ENCODE measurements around the gene SLC1A3.
"Not testable (repeated sequence)": the region's sequence is repeated elsewhere in the genome, so short reads cannot be mapped to it uniquely, and the experiment has no call there.

SLC1A3 gene

GRCh38 chr5:36584009-36584875 is 22.2 kb upstream of the SLC1A3 start:
- Histone ChIP-seq H3K4me3 (ENCODE audit: low read depth in 1 of 2, low read length in 2 of 2) (no peak overlapping the region), H3K27me3 (ENCODE audit: low read depth, low read length) (no peaks in the 10 kb centered on the region), H3K9me3 (ENCODE audit: control insufficient read depth in 1 of 2, low read length in 2 of 2) (no peaks in the 10 kb centered on the region), H3K4me1 (ENCODE audit: control insufficient read depth in 1 of 2, insufficient read depth in 2 of 2, low read length in 2 of 2) (no peaks in the 10 kb centered on the region), H3K27ac (ENCODE audit: low read length) (no peak overlapping the region), H3K36me3 (ENCODE audit: control insufficient read depth in 1 of 2, insufficient read depth in 2 of 2, low read length in 2 of 2) (no peaks in the 10 kb centered on the region)

DNA sequence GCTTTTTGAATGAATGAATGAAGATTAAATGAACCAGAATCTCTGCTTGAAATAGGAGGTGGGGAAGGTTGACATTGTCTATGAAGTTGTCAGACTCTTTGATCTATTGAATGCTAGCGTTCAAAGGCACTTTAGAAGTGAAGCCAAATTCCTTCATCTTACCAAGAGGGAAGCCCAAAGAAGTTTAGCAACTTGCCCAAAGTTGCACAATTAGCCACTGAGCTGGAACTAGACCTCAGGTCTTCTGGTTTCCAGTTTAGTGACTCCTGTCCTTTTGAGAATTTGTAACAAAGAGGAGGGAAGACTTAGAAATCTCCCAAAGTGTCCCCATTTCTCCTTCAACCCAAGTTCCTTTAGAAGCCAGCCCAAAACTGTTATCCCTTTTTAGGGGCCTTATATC is 20.7 kb upstream of the SLC1A3 start:
- H3K36me3 ChIP-seq (ENCODE audit: control insufficient read depth in 1 of 2, insufficient read depth in 2 of 2, low read length in 2 of 2), result no peaks in the 10 kb centered on the region
- H3K9me3 ChIP-seq (ENCODE audit: control insufficient read depth in 1 of 2, low read length in 2 of 2), result no peaks in the 10 kb centered on the region
- no peak overlapping the region for H3K4me3 ChIP-seq (ENCODE audit: low read depth in 1 of 2, low read length in 2 of 2)
- H3K27ac ChIP-seq (ENCODE audit: low read length), result no peak overlapping the region
- no peaks in the 10 kb centered on the region for H3K27me3 ChIP-seq (ENCODE audit: low read depth, low read length)
- H3K4me1 ChIP-seq (ENCODE audit: control insufficient read depth in 1 of 2, insufficient read depth in 2 of 2, low read length in 2 of 2), result no peaks in the 10 kb centered on the region

DNA sequence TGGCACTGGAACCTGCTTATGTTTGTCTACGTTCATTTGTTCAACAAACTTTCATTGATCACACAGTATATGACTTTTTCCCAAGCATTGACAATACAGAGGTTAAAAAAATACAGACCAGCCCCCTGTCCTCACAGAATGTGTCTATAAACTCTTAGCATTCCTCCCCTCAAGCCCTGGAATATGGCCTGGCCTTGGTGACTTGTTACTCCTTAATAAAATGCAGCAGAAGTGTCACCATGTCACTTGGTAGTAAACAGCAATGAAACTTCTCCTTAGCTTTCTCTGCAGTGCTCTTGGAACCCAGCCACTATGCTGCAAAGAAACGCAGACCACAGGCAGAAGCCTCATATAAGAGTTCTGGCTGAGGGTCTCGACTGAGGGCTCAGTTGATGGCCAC is 19.1 kb upstream of the SLC1A3 start:
- no peaks in the 10 kb centered on the region for H3K36me3 ChIP-seq (ENCODE audit: control insufficient read depth in 1 of 2, insufficient read depth in 2 of 2, low read length in 2 of 2)
- no peaks in the 10 kb centered on the region for H3K9me3 ChIP-seq (ENCODE audit: control insufficient read depth in 1 of 2, low read length in 2 of 2)
- H3K27me3 ChIP-seq (ENCODE audit: low read depth, low read length), result no peaks in the 10 kb centered on the region
- no peaks in the 10 kb centered on the region for H3K4me1 ChIP-seq (ENCODE audit: control insufficient read depth in 1 of 2, insufficient read depth in 2 of 2, low read length in 2 of 2)
- no peak overlapping the region for H3K4me3 ChIP-seq (ENCODE audit: low read depth in 1 of 2, low read length in 2 of 2)
- H3K27ac ChIP-seq (ENCODE audit: low read length), result no peak overlapping the region

- H3K36me3 ChIP-seq (ENCODE audit: control insufficient read depth in 1 of 2, insufficient read depth in 2 of 2, low read length in 2 of 2); H3K9me3 ChIP-seq (ENCODE audit: control insufficient read depth in 1 of 2, low read length in 2 of 2); H3K27me3 ChIP-seq (ENCODE audit: low read depth, low read length); H3K4me3 ChIP-seq (ENCODE audit: low read depth in 1 of 2, low read length in 2 of 2); H3K4me1 ChIP-seq (ENCODE audit: control insufficient read depth in 1 of 2, insufficient read depth in 2 of 2, low read length in 2 of 2); H3K27ac ChIP-seq (ENCODE audit: low read length): not testable (repeated sequence)
These were observed 16.7 kb upstream of the SLC1A3 start for GRCh38 chr5:36589735-36590134.

GRCh38 chr5:36590513-36591286 is 15.7 kb upstream of the SLC1A3 start:
- Histone ChIP-seq H3K4me3 (ENCODE audit: low read depth in 1 of 2, low read length in 2 of 2) (no peak overlapping the region), H3K27ac (ENCODE audit: low read length) (no peak overlapping the region), H3K9me3 (ENCODE audit: control insufficient read depth in 1 of 2, low read length in 2 of 2) (no peaks in the 10 kb centered on the region), H3K36me3 (ENCODE audit: control insufficient read depth in 1 of 2, insufficient read depth in 2 of 2, low read length in 2 of 2) (no peaks in the 10 kb centered on the region), H3K27me3 (ENCODE audit: low read depth, low read length) (no peaks in the 10 kb centered on the region), H3K4me1 (ENCODE audit: control insufficient read depth in 1 of 2, insufficient read depth in 2 of 2, low read length in 2 of 2) (no peaks in the 10 kb centered on the region)

- no peak overlapping the region for H3K27ac ChIP-seq (ENCODE audit: low read length)
- H3K36me3 ChIP-seq (ENCODE audit: control insufficient read depth in 1 of 2, insufficient read depth in 2 of 2, low read length in 2 of 2), result no peaks in the 10 kb centered on the region
- H3K4me3 ChIP-seq (ENCODE audit: low read depth in 1 of 2, low read length in 2 of 2), result no peak overlapping the region
- H3K9me3 ChIP-seq (ENCODE audit: control insufficient read depth in 1 of 2, low read length in 2 of 2), result no peaks in the 10 kb centered on the region
- no peaks in the 10 kb centered on the region for H3K27me3 ChIP-seq (ENCODE audit: low read depth, low read length)
- no peaks in the 10 kb centered on the region for H3K4me1 ChIP-seq (ENCODE audit: control insufficient read depth in 1 of 2, insufficient read depth in 2 of 2, low read length in 2 of 2)
These were observed 12.5 kb upstream of the SLC1A3 start for GRCh38 chr5:36593867-36594266.

GRCh38 chr5:36596247-36596646 is 10.2 kb upstream of the SLC1A3 start:
- H3K27ac ChIP-seq (ENCODE audit: low read length), result no peak overlapping the region

GRCh38 chr5:36596756-36597155 is 9.7 kb upstream of the SLC1A3 start:
- Histone ChIP-seq H3K9me3 (ENCODE audit: control insufficient read depth in 1 of 2, low read length in 2 of 2) (no peaks in the 10 kb centered on the region), H3K27me3 (ENCODE audit: low read depth, low read length) (no peaks in the 10 kb centered on the region), H3K27ac (ENCODE audit: low read length) (no peak overlapping the region), H3K36me3 (ENCODE audit: control insufficient read depth in 1 of 2, insufficient read depth in 2 of 2, low read length in 2 of 2) (no peaks in the 10 kb centered on the region), H3K4me3 (ENCODE audit: low read depth in 1 of 2, low read length in 2 of 2) (no peak overlapping the region), H3K4me1 (ENCODE audit: control insufficient read depth in 1 of 2, insufficient read depth in 2 of 2, low read length in 2 of 2) (peaks cover 0 to 6% of the 10 kb centered on the region in 2 donors)

More at GRCh38 chr5:36596247-36596646, 10.2 kb upstream of the SLC1A3 start:
- H3K4me3 ChIP-seq (ENCODE audit: low read depth in 1 of 2, low read length in 2 of 2), result no peak overlapping the region
- H3K4me1 ChIP-seq (ENCODE audit: control insufficient read depth in 1 of 2, insufficient read depth in 2 of 2, low read length in 2 of 2), result peaks cover 0 to 1% of the 10 kb centered on the region in 2 donors
- H3K36me3 ChIP-seq (ENCODE audit: control insufficient read depth in 1 of 2, insufficient read depth in 2 of 2, low read length in 2 of 2), result no peaks in the 10 kb centered on the region
- H3K9me3 ChIP-seq (ENCODE audit: control insufficient read depth in 1 of 2, low read length in 2 of 2), result no peaks in the 10 kb centered on the region
- no peaks in the 10 kb centered on the region for H3K27me3 ChIP-seq (ENCODE audit: low read depth, low read length)

GRCh38 chr5:36598045-36598444 is 8.4 kb upstream of the SLC1A3 start:
- H3K36me3 ChIP-seq (ENCODE audit: control insufficient read depth in 1 of 2, insufficient read depth in 2 of 2, low read length in 2 of 2), result no peaks in the 10 kb centered on the region
- no peaks in the 10 kb centered on the region for H3K9me3 ChIP-seq (ENCODE audit: control insufficient read depth in 1 of 2, low read length in 2 of 2)
- H3K27ac ChIP-seq (ENCODE audit: low read length), result no peak overlapping the region
- H3K4me3 ChIP-seq (ENCODE audit: low read depth in 1 of 2, low read length in 2 of 2), result no peak overlapping the region
- no peaks in the 10 kb centered on the region for H3K27me3 ChIP-seq (ENCODE audit: low read depth, low read length)
- peaks cover 0 to 6% of the 10 kb centered on the region in 2 donors for H3K4me1 ChIP-seq (ENCODE audit: control insufficient read depth in 1 of 2, insufficient read depth in 2 of 2, low read length in 2 of 2)

DNA sequence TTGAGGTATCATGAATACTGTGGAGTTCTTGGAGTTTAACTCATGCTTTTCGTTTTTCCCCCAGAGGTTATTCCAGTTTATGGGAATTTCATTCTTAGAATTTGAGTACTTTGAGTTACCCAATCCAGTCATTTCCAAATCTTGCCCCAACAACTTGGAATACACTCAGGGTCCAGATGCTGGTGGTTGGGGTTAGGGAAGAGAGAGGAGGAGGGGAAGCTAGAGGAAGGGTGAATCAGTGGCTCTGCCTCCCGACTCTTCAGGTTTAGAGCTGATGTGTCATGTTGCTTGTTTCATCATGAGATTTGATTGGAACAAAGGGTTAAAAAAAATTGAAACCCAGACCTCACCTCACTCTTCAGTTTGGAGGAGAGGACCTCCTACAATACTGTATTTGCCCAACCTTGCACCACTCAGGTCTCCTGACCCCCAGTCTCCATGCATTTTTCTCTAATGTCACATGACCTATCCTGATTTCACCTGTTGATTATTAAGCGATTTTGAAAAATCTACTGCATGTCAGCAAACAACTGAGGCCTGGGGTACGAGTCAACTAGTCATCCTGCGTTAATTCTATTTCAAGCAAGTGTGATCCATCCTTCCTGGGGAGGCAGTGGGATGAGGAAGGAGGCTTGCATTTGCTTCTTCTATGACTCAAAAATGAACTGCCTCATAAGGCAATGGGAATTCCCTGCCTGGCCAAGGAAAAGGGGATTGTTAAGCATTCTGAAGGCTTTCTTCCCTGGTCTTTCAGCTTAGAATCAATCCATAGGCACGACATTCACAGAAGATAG is 6.2 kb upstream of the SLC1A3 start:
- Histone ChIP-seq H3K27ac (ENCODE audit: low read length) (no peak overlapping the region), H3K9me3 (ENCODE audit: control insufficient read depth in 1 of 2, low read length in 2 of 2) (no peaks in the 10 kb centered on the region), H3K4me1 (ENCODE audit: control insufficient read depth in 1 of 2, insufficient read depth in 2 of 2, low read length in 2 of 2) (peaks cover 0 to 6% of the 10 kb centered on the region in 2 donors), H3K4me3 (ENCODE audit: low read depth in 1 of 2, low read length in 2 of 2) (no peak overlapping the region), H3K36me3 (ENCODE audit: control insufficient read depth in 1 of 2, insufficient read depth in 2 of 2, low read length in 2 of 2) (no peaks in the 10 kb centered on the region), H3K27me3 (ENCODE audit: low read depth, low read length) (no peaks in the 10 kb centered on the region)

- no peak overlapping the region for H3K27ac ChIP-seq (ENCODE audit: low read length)
- H3K4me1 ChIP-seq (ENCODE audit: control insufficient read depth in 1 of 2, insufficient read depth in 2 of 2, low read length in 2 of 2), result peaks cover 0 to 8% of the 10 kb centered on the region in 2 donors
- H3K9me3 ChIP-seq (ENCODE audit: control insufficient read depth in 1 of 2, low read length in 2 of 2), result no peaks in the 10 kb centered on the region
- no peak overlapping the region for H3K4me3 ChIP-seq (ENCODE audit: low read depth in 1 of 2, low read length in 2 of 2)
- no peaks in the 10 kb centered on the region for H3K27me3 ChIP-seq (ENCODE audit: low read depth, low read length)
- no peaks in the 10 kb centered on the region for H3K36me3 ChIP-seq (ENCODE audit: control insufficient read depth in 1 of 2, insufficient read depth in 2 of 2, low read length in 2 of 2)
These were observed 5.4 kb upstream of the SLC1A3 start for GRCh38 chr5:36600917-36601527.
